ENCODE results near the gene ETDB. TPM values are rescaled to one million over a fixed set of nuclear protein-coding genes. Genes with fewer than 3 reads are reported as not detected.
"Not testable (repeated sequence)": the region's sequence is repeated elsewhere in the genome, so short reads cannot be mapped to it uniquely, and the experiment has no call there.

ETDB gene
- not detected for total RNA-seq

- peak; percentile 32 for ATAC-seq (replicated peaks)
- H3K9me3 Mint-ChIP-seq; H3K27me3 Mint-ChIP-seq; H3K27ac Mint-ChIP-seq; H3K4me3 Mint-ChIP-seq; H3K36me3 Mint-ChIP-seq (ENCODE audit: low read depth); H3K4me1 Mint-ChIP-seq: not testable (repeated sequence)
Observed at GRCh38 chrX:135120056-135120576, at the start of gene ETDB. Gene ETDB (minus strand): TSS chrX:135120526. CDS start chrX:135119261, 1,265 bp downstream.

- H3K27me3 Mint-ChIP-seq: peaks cover 17% of the 10 kb centered on the region
Observed at GRCh38 chrX:135169534-135169933, 49.2 kb upstream of the ETDB start.

GRCh38 chrX:135168486-135168885, 48.2 kb upstream of the ETDB start:
- Mint-ChIP-seq H3K27me3 (peaks cover 9% of the 10 kb centered on the region), H3K4me1 (no peaks in the 10 kb centered on the region), H3K4me3 (no peak overlapping the region), H3K36me3 (ENCODE audit: low read depth) (no peaks in the 10 kb centered on the region), H3K27ac (no peak overlapping the region), H3K9me3 (no peaks in the 10 kb centered on the region)
- no peak for ATAC-seq (replicated peaks)

More at GRCh38 chrX:135169534-135169933, 49.2 kb upstream of the ETDB start:
- H3K9me3 Mint-ChIP-seq; ATAC-seq (replicated peaks); H3K4me1 Mint-ChIP-seq; H3K27ac Mint-ChIP-seq; H3K36me3 Mint-ChIP-seq (ENCODE audit: low read depth); H3K4me3 Mint-ChIP-seq: not testable (repeated sequence)

- not testable (repeated sequence) for H3K36me3 Mint-ChIP-seq (ENCODE audit: low read depth); H3K27ac Mint-ChIP-seq; H3K27me3 Mint-ChIP-seq; H3K4me3 Mint-ChIP-seq; H3K9me3 Mint-ChIP-seq; H3K4me1 Mint-ChIP-seq; ATAC-seq (replicated peaks)
Observed at GRCh38 chrX:135154688-135155087, 34.4 kb upstream of the ETDB start.

GRCh38 chrX:135126145-135126544, 5.8 kb upstream of the ETDB start:
- not testable (repeated sequence) for H3K27ac Mint-ChIP-seq, H3K27me3 Mint-ChIP-seq

GRCh38 chrX:135116064-135116463, 4.3 kb downstream of the ETDB start:
- not testable (repeated sequence) for H3K9me3 Mint-ChIP-seq; H3K27me3 Mint-ChIP-seq; H3K36me3 Mint-ChIP-seq (ENCODE audit: low read depth); ATAC-seq (replicated peaks); H3K27ac Mint-ChIP-seq; H3K4me1 Mint-ChIP-seq; H3K4me3 Mint-ChIP-seq

More at GRCh38 chrX:135126145-135126544, 5.8 kb upstream of the ETDB start:
- H3K9me3 Mint-ChIP-seq; H3K36me3 Mint-ChIP-seq (ENCODE audit: low read depth); H3K4me3 Mint-ChIP-seq; H3K4me1 Mint-ChIP-seq; ATAC-seq (replicated peaks): not testable (repeated sequence)

- H3K4me1 Mint-ChIP-seq: no peaks in the 10 kb centered on the region
- H3K27ac Mint-ChIP-seq: no peak overlapping the region
- H3K36me3 Mint-ChIP-seq (ENCODE audit: low read depth): no peaks in the 10 kb centered on the region
- H3K4me3 Mint-ChIP-seq: no peak overlapping the region
- H3K9me3 Mint-ChIP-seq: no peaks in the 10 kb centered on the region
- ATAC-seq (replicated peaks): peak; percentile 80
- no peaks in the 10 kb centered on the region for H3K27me3 Mint-ChIP-seq
Observed at GRCh38 chrX:135114392-135114791, 5.9 kb downstream of the ETDB start.

- Mint-ChIP-seq H3K9me3 (no peaks in the 10 kb centered on the region), H3K36me3 (ENCODE audit: low read depth) (no peaks in the 10 kb centered on the region), H3K4me1 (no peaks in the 10 kb centered on the region), H3K27me3 (peaks cover 12% of the 10 kb centered on the region), H3K4me3 (no peak overlapping the region), H3K27ac (no peak overlapping the region)
- ATAC-seq (replicated peaks): no peak
Observed at GRCh38 chrX:135112743-135113142, 7.6 kb downstream of the ETDB start.

- no peak overlapping the region for H3K4me3 Mint-ChIP-seq
- peaks cover 12% of the 10 kb centered on the region for H3K27me3 Mint-ChIP-seq
- ATAC-seq (replicated peaks): peak; percentile 61
- no peaks in the 10 kb centered on the region for H3K36me3 Mint-ChIP-seq (ENCODE audit: low read depth)
- no peaks in the 10 kb centered on the region for H3K9me3 Mint-ChIP-seq
- H3K4me1 Mint-ChIP-seq: no peaks in the 10 kb centered on the region
- H3K27ac Mint-ChIP-seq: no peak overlapping the region
Observed at GRCh38 chrX:135112096-135112729, 8.1 kb downstream of the ETDB start.

GRCh38 chrX:135109554-135109953, 10.8 kb downstream of the ETDB start:
- H3K27me3 Mint-ChIP-seq: peaks cover 12% of the 10 kb centered on the region
- no peak overlapping the region for H3K4me3 Mint-ChIP-seq
- H3K36me3 Mint-ChIP-seq (ENCODE audit: low read depth): no peaks in the 10 kb centered on the region
- no peak for ATAC-seq (replicated peaks)
- H3K9me3 Mint-ChIP-seq: no peaks in the 10 kb centered on the region
- no peak overlapping the region for H3K27ac Mint-ChIP-seq
- no peaks in the 10 kb centered on the region for H3K4me1 Mint-ChIP-seq

- Mint-ChIP-seq H3K4me3 (peak overlapping the region; percentile 68), H3K27me3 (peaks cover 6% of the 10 kb centered on the region), H3K27ac (no peak overlapping the region), H3K36me3 (ENCODE audit: low read depth) (no peaks in the 10 kb centered on the region), H3K9me3 (no peaks in the 10 kb centered on the region), H3K4me1 (no peaks in the 10 kb centered on the region)
- no peak for ATAC-seq (replicated peaks)
Observed at GRCh38 chrX:135099493-135099783, 20.9 kb downstream of the ETDB start.

- not testable (repeated sequence) for H3K4me1 Mint-ChIP-seq; ATAC-seq (replicated peaks); H3K27me3 Mint-ChIP-seq; H3K36me3 Mint-ChIP-seq (ENCODE audit: low read depth); H3K27ac Mint-ChIP-seq; H3K9me3 Mint-ChIP-seq
- H3K4me3 Mint-ChIP-seq: peak overlapping the region; percentile 33
Observed at GRCh38 chrX:135097196-135097744, 23.1 kb downstream of the ETDB start.

GRCh38 chrX:135095715-135096114, 24.6 kb downstream of the ETDB start:
- Mint-ChIP-seq H3K36me3 (ENCODE audit: low read depth) (no peaks in the 10 kb centered on the region), H3K4me3 (no peak overlapping the region), H3K27ac (no peak overlapping the region), H3K27me3 (peaks cover 3% of the 10 kb centered on the region), H3K9me3 (no peaks in the 10 kb centered on the region), H3K4me1 (no peaks in the 10 kb centered on the region)
- no peak for ATAC-seq (replicated peaks)

- H3K9me3 Mint-ChIP-seq: no peaks in the 10 kb centered on the region
- no peak overlapping the region for H3K4me3 Mint-ChIP-seq
- no peak overlapping the region for H3K27ac Mint-ChIP-seq
- ATAC-seq (replicated peaks): no peak
- no peaks in the 10 kb centered on the region for H3K4me1 Mint-ChIP-seq
- no peaks in the 10 kb centered on the region for H3K36me3 Mint-ChIP-seq (ENCODE audit: low read depth)
- H3K27me3 Mint-ChIP-seq: peaks cover 3% of the 10 kb centered on the region
Observed at GRCh38 chrX:135094726-135095125, 25.6 kb downstream of the ETDB start.

- Mint-ChIP-seq H3K4me3 (no peak overlapping the region), H3K27ac (no peak overlapping the region), H3K9me3 (no peaks in the 10 kb centered on the region), H3K36me3 (ENCODE audit: low read depth) (no peaks in the 10 kb centered on the region), H3K4me1 (peaks cover 6% of the 10 kb centered on the region), H3K27me3 (no peaks in the 10 kb centered on the region)
- no peak for ATAC-seq (replicated peaks)
Observed at GRCh38 chrX:135089126-135089525, 31.2 kb downstream of the ETDB start.
